IMR-90 (cell line): ENCODE data around the gene ZC3H12D. TPM values are rescaled to one million over a fixed set of nuclear protein-coding genes. Genes with fewer than 3 reads are reported as not detected.

ENCODE experiments used
- ATAC-seq: fragments of 200-7000 bp; cut with Tn5 transposase; 2 replicates; pipeline ENCODE4 v1.9.1; 2020; ENCODE audit warnings: low read depth, mild to moderate bottlenecking, moderate library complexity
- BruUV-seq: library from RNA; stranded (reverse); fragments of 400-500 nt; replicated peaks from 2 replicates; lab custom pipeline; 2021; lab: Mats Ljungman, UMichigan
- CTCF ChIA-PET: fragments of 300-600 bp; formaldehyde crosslinking; extraction: SDS; loops from one replicate; lab custom pipeline; 2021; ENCODE audit warnings: antibody characterized with exemption; lab: Yijun Ruan, JAX
- POLR2A ChIA-PET: fragments of 300-600 bp; sonication (Branson Sonifier 250); formaldehyde crosslinking; loops from one replicate; lab custom pipeline; 2022; ENCODE audit warnings: antibody characterized with exemption; ENCODE audit not compliant: unreplicated experiment; lab: Charles Lee
- DNase-seq: peaks from one replicate; pipeline ENCODE4 v3.0.0; 2013
- H2AFZ ChIP-seq: replicated peaks from 2 replicates; pipeline ENCODE3; 2013; ENCODE audit warnings: low read length, mild to moderate bottlenecking; ENCODE audit not compliant: poor library complexity
- H2AK5ac ChIP-seq: 2 replicates; pipeline ENCODE4 v1.6.1; 2013; ENCODE audit warnings: low read depth, low read length, inconsistent platforms
- H2AK9ac ChIP-seq: replicated peaks from 2 replicates; pipeline ENCODE3; 2013; ENCODE audit warnings: mild to moderate bottlenecking, low read depth, low read length, moderate library complexity; ENCODE audit not compliant: poor library complexity
- H2BK120ac ChIP-seq: 2 replicates; pipeline ENCODE4 v1.6.1; 2013; ENCODE audit warnings: low read depth, low read length, inconsistent platforms
- H2BK15ac ChIP-seq: 3 replicates; pipeline ENCODE4 v1.6.1; 2013; ENCODE audit warnings: low read depth, low read length, inconsistent platforms
- H2BK20ac ChIP-seq: 2 replicates; pipeline ENCODE4 v1.6.1; 2013; ENCODE audit warnings: low read depth, mild to moderate bottlenecking, inconsistent platforms, low read length, moderate library complexity
- H2BK5ac ChIP-seq: 2 replicates; pipeline ENCODE4 v1.6.1; 2013; ENCODE audit warnings: mild to moderate bottlenecking, low read depth, low read length, inconsistent platforms; ENCODE audit not compliant: poor library complexity, severe bottlenecking
- H3K14ac ChIP-seq: replicated peaks from 2 replicates; pipeline ENCODE4 v1.6.1; 2013; ENCODE audit warnings: low read depth, low read length, inconsistent platforms
- H3K18ac ChIP-seq: 2 replicates; pipeline ENCODE4 v1.6.1; 2013; ENCODE audit warnings: low read depth, low read length, control low read depth
- H3K23ac ChIP-seq: 2 replicates; pipeline ENCODE4 v1.6.1; 2013; ENCODE audit warnings: low read depth, low read length, inconsistent platforms
- H3K27ac ChIP-seq: 2 replicates; pipeline ENCODE4 v1.5.1; 2013; ENCODE audit warnings: mild to moderate bottlenecking, control low read depth, low read length; ENCODE audit not compliant: insufficient read depth
- H3K27me3 ChIP-seq: 2 replicates; pipeline ENCODE4 v1.6.1; 2013; ENCODE audit warnings: low read length; ENCODE audit not compliant: control insufficient read depth, insufficient read depth
- H3K36me3 ChIP-seq: 2 replicates; pipeline ENCODE4 v1.6.1; 2013; ENCODE audit warnings: low read length, mixed read lengths; ENCODE audit not compliant: control insufficient read depth, insufficient read depth
- H3K4ac ChIP-seq: 2 replicates; pipeline ENCODE4 v1.6.1; 2013; ENCODE audit warnings: low read depth, low read length, inconsistent platforms
- H3K4me1 ChIP-seq: 2 replicates; pipeline ENCODE4 v1.6.1; 2013; ENCODE audit warnings: low read length, mixed read lengths; ENCODE audit not compliant: control insufficient read depth, insufficient read depth
- H3K4me2 ChIP-seq: 2 replicates; pipeline ENCODE4 v1.6.1; 2013; ENCODE audit warnings: low read depth, mild to moderate bottlenecking, control low read depth, low read length, moderate library complexity
- H3K4me3 ChIP-seq: 2 replicates; pipeline ENCODE4 v1.5.1; 2013; ENCODE audit warnings: low read depth, mild to moderate bottlenecking, control low read depth, low read length, moderate library complexity; ENCODE audit not compliant: insufficient read depth
- H3K56ac ChIP-seq: 2 replicates; pipeline ENCODE4 v1.6.1; 2013; ENCODE audit warnings: low read length, inconsistent platforms; ENCODE audit not compliant: insufficient read depth; ENCODE audit errors: extremely low read depth
- H3K79me1 ChIP-seq, 2 experiments: 2 replicates each; pipeline ENCODE4 v1.6.1; 2013; ENCODE audit warnings: low read length in 2 of 2, inconsistent platforms in 1 of 2, low read depth in 1 of 2
- H3K9ac ChIP-seq: 2 replicates; pipeline ENCODE4 v1.6.1; 2013; ENCODE audit warnings: low read depth, low read length, control low read depth
- H3K9me1 ChIP-seq: 2 replicates; pipeline ENCODE4 v1.6.1; 2013; ENCODE audit warnings: low read length, inconsistent platforms; ENCODE audit not compliant: insufficient read depth
- H3K9me3 ChIP-seq: 2 replicates; pipeline ENCODE4 v1.6.1; 2013; ENCODE audit warnings: low read length; ENCODE audit not compliant: control insufficient read depth, insufficient read depth
- H4K20me1 ChIP-seq: 2 replicates; pipeline ENCODE4 v1.6.1; 2013; ENCODE audit warnings: low read length, inconsistent platforms; ENCODE audit not compliant: insufficient read depth
- H4K5ac ChIP-seq: 2 replicates; pipeline ENCODE4 v1.6.1; 2013; ENCODE audit warnings: mild to moderate bottlenecking, low read depth, low read length, control low read depth
- H4K8ac ChIP-seq, 2 experiments: 2 replicates each; pipeline ENCODE4 v1.6.1; 2013; ENCODE audit warnings: low read depth in 2 of 2, low read length in 2 of 2, control low read depth in 1 of 2, inconsistent platforms in 1 of 2
- H4K91ac ChIP-seq: 2 replicates; pipeline ENCODE4 v1.6.1; 2013; ENCODE audit warnings: low read depth, low read length, inconsistent platforms; ENCODE audit not compliant: insufficient read depth
- CEBPB ChIP-seq: IDR thresholded peaks from 2 replicates; pipeline ENCODE4 v1.6.1; 2012; ENCODE audit warnings: low read depth, low read length, improper control_type of control experiment
- FOS ChIP-seq: fragments of 150-350 bp; IDR thresholded peaks from 2 replicates; pipeline ENCODE4 v1.6.1; 2016; ENCODE audit warnings: low read depth, low read length
- NFE2L2 ChIP-seq: fragments of 150-350 bp; IDR thresholded peaks from 2 replicates; pipeline ENCODE4 v1.6.1; 2016; ENCODE audit warnings: low read depth, mild to moderate bottlenecking, low read length
- POLR2A ChIP-seq: IDR thresholded peaks from 2 replicates; pipeline ENCODE4 v1.6.1; 2012; ENCODE audit warnings: mild to moderate bottlenecking, low read depth, low read length
- RAD21 ChIP-seq: IDR thresholded peaks from 2 replicates; pipeline ENCODE4 v1.6.1; 2012; ENCODE audit warnings: low read length, improper control_type of control experiment
- SMC3 ChIP-seq: fragments of 150-350 bp; IDR thresholded peaks from 2 replicates; pipeline ENCODE4 v1.6.1; 2016; ENCODE audit warnings: low read depth, mild to moderate bottlenecking, antibody characterized with exemption, low read length, moderate library complexity
- USF2 ChIP-seq: fragments of 150-350 bp; IDR thresholded peaks from 2 replicates; pipeline ENCODE4 v1.6.1; 2017; ENCODE audit warnings: mild to moderate bottlenecking, antibody characterized with exemption, low read length, low read depth
- WGBS, 2 experiments: methylation state at CpG; one replicate each; pipeline versions ENCODE4 v1.1.5 to v1.1.7; 2013; ENCODE audit warnings: missing lambda C conversion rate in 2 of 2; ENCODE audit not compliant: insufficient read length in 1 of 2; ENCODE audit errors: extremely low coverage in 2 of 2; 5-methylcytosine and 5-hydroxymethylcytosine counted together
- dilution Hi-C: fragments of 300-500 bp; cut with HindIII; formaldehyde crosslinking; loops from one replicate; pipeline ENCODE4 v1.14.3; 2018; ENCODE audit warnings: low sequenced_read_pairs; ENCODE audit not compliant: unreplicated experiment
- in situ Hi-C: fragments of 300-500 bp; cut with MboI; formaldehyde crosslinking; loops from 3 replicates; pipeline ENCODE4 v1.14.3; 2019; ENCODE audit warnings: low sequenced_read_pairs, inconsistent platforms, mixed read lengths
- intact Hi-C: fragments of 100-400 bp; cut with micrococcal nuclease; formaldehyde crosslinking; loops from 2 replicates; pipeline ENCODE4 v1.10.0; 2022
- polyA plus RNA-seq, 3 experiments: library from polyadenylated mRNA; depleted of rRNA; stranded (reverse); fragments of >200 nt; gene quantifications; 2 replicates each; pipeline ENCODE4 v1.2.3, GENCODE V29; 2012; ENCODE audit warnings: low replicate concordance in 1 of 3
- total RNA-seq: library from RNA; depleted of rRNA; stranded (reverse); fragments of >200 nt; gene quantifications from 2 replicates; pipeline ENCODE4 v1.2.3, GENCODE V29; 2012
- TF ChIP-seq, protein P1 (sequence below): fragments of 150-350 bp; IDR thresholded peaks from 2 replicates; pipeline ENCODE4 v1.6.1; 2016; ENCODE audit warnings: low read depth, mild to moderate bottlenecking, low read length, moderate library complexity, borderline replicate concordance
- TF ChIP-seq, protein P2 (sequence below): conservative IDR thresholded peaks from 2 replicates; pipeline ENCODE4 v1.5.1; 2012; ENCODE audit warnings: mild to moderate bottlenecking, low read depth, low read length, improper control_type of control experiment

ZC3H12D gene
- total and polyA plus RNA-seq, 2 of the 4 experiments (the other 2 are of a cell fraction): under 0.01 to 0.12 TPM

DNA sequence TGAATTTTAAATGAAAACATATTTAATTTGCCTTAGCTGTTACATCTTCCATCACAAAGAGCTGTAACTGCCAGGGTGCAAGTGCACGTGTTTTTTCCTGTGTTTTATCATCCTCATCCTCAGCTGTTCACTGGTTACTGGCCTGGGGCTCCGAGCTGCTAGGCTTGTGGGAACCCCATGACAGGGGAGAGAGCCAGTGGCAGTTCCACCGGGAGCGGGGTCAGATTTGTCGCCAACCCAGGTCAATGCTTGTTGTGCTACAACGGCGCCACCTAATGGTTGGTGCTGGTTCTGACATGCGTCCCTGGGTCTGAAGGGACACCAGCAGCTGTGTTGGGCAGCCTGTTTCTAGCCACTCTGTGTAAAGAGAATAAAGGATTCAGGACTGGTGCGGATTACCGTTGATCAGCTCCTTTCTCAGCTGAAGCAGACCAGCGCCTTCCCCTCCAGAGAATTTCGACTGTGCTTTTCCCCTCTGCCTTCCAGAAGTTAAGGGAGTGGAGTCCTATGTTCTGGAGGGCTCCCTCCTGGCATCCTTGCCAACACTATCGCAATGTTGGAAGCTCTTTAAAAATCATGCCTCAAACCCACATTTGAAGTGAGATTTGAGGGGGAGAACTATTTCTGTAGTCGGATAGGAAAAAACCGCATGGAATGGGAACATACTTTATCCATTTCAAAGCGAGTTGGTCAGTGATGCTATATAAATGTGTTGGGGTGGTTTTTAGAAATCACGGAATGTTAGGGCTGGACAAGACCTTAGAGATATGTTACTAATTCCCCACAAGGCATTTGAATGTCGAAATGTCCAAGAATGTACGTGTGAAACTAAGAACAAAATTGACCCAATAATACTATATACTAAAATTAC is 52.7 kb downstream of the ZC3H12D start:
- TF ChIP-seq, protein P1, sequence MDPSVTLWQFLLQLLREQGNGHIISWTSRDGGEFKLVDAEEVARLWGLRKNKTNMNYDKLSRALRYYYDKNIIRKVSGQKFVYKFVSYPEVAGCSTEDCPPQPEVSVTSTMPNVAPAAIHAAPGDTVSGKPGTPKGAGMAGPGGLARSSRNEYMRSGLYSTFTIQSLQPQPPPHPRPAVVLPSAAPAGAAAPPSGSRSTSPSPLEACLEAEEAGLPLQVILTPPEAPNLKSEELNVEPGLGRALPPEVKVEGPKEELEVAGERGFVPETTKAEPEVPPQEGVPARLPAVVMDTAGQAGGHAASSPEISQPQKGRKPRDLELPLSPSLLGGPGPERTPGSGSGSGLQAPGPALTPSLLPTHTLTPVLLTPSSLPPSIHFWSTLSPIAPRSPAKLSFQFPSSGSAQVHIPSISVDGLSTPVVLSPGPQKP: no peak
- TF ChIP-seq POLR2A (no peak), NFE2L2 (no peak), RAD21 (peak; percentile 99), SMC3 (peak; percentile 94), CEBPB (no peak), USF2 (no peak), FOS (no peak)
- TF ChIP-seq, protein P2, sequence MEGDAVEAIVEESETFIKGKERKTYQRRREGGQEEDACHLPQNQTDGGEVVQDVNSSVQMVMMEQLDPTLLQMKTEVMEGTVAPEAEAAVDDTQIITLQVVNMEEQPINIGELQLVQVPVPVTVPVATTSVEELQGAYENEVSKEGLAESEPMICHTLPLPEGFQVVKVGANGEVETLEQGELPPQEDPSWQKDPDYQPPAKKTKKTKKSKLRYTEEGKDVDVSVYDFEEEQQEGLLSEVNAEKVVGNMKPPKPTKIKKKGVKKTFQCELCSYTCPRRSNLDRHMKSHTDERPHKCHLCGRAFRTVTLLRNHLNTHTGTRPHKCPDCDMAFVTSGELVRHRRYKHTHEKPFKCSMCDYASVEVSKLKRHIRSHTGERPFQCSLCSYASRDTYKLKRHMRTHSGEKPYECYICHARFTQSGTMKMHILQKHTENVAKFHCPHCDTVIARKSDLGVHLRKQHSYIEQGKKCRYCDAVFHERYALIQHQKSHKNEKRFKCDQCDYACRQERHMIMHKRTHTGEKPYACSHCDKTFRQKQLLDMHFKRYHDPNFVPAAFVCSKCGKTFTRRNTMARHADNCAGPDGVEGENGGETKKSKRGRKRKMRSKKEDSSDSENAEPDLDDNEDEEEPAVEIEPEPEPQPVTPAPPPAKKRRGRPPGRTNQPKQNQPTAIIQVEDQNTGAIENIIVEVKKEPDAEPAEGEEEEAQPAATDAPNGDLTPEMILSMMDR: peak; percentile 93
- intact Hi-C loops (loop anchor here (1.0 to 10.0 kb wide), 5 partner anchors 85 to 857 kb away; partner anchors contain the start of gene TAB2), in situ Hi-C loops (no loop called here), dilution Hi-C loops (no loop called here)
- no peaks in the 10 kb centered on the region for H3K9me3 ChIP-seq
- H3K4me1 ChIP-seq: 0 out of 2 replicates have a peak, but pooled peaks cover 2% of the 10 kb centered on the region
- no peak overlapping the region for H3K4me3 ChIP-seq
- no TSS peak for BruUV-seq
- POLR2A ChIA-PET: interaction anchor here (0.5 kb wide), 1 partner anchor 185 kb away, joined by 3 read pairs; no protein-coding TSS in a partner anchor
- H2BK15ac ChIP-seq: no peak overlapping the region
- no peaks in the 10 kb centered on the region for H3K79me1 ChIP-seq
- WGBS, 2 experiments: 80% methylated on average over 1 of the region's 19 CpGs; no CpG with 5 or more reads in 1 of the 2 experiments
- no peak overlapping the region for H2BK20ac ChIP-seq
- H3K9me1 ChIP-seq: no peaks in the 10 kb centered on the region
- H3K14ac ChIP-seq: 0 out of 2 replicates have a peak overlapping the region, but pooled peaks have one; percentile 18
- H3K27ac ChIP-seq: no peak overlapping the region
- peak overlapping the region; percentile 72 for H2AFZ ChIP-seq
- H4K8ac ChIP-seq: no peak overlapping the region
- peaks cover 2% of the 10 kb centered on the region for H3K27me3 ChIP-seq
- H4K5ac ChIP-seq: no peak overlapping the region
- no peak overlapping the region for H3K4ac ChIP-seq
- ATAC-seq: peak; percentile 98
- CTCF ChIA-PET: interaction anchor here (0.5 to 2.0 kb wide), 28 partner anchors 9 to 405 kb away, joined by 3 to 13 read pairs (median 5); no protein-coding TSS in a partner anchor
- H3K56ac ChIP-seq: no peak overlapping the region
- no peaks in the 10 kb centered on the region for H3K36me3 ChIP-seq
- H3K18ac ChIP-seq: no peak overlapping the region
- 0 out of 2 replicates have a peak overlapping the region, but pooled peaks have one; percentile 6 for H2BK120ac ChIP-seq
- no peak overlapping the region for H3K9ac ChIP-seq
- no peak overlapping the region for H2BK5ac ChIP-seq
- H3K4me2 ChIP-seq: peak overlapping the region; percentile 50
- no peaks in the 10 kb centered on the region for H4K20me1 ChIP-seq
- DNase-seq: peak; percentile 74
- no peak overlapping the region for H2AK9ac ChIP-seq
- no peak overlapping the region for H4K91ac ChIP-seq
- no peak overlapping the region for H2AK5ac ChIP-seq
- H3K23ac ChIP-seq: no peak overlapping the region
